ENCODE data around the gene TBC1D5.

Gene TBC1D5

DNA sequence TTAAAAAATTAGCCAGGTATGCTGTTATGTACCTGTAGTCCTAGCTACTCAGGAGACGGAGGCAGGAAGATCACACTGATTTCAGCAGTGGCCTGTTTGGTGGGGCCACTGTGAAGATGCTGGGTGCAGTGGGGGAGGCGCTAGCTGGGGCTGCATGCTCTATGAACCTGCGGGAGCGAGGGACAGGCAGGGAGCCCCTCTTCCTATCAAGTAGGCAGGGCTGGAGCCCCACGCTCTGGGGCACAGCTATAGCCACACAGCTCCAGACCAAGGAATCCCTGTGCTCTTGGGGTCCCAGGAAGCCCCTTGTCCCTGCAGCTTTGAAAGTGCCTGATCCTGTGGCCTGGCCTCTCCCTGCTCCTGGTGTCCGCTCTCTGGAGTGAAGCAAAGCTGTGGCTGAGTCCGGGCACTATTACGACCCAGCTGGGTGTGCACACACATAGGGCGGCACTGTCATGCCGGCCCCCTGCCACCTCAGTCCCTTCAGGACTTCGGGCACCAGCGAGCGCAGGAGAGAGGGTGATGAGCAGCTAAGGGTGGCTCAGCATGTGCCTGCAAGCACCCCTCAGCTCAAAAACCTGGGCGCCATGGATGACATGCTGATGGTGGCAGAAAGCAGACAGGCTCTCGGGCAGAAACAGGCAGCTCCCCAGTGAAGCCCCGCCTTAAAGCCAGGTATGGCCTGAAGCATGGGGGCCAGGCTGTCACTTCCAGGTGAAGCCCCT lies 262.6 kb downstream of the TBC1D5 start:
- DNase-seq (ENCODE audit: low spot score), result no peak

DNA sequence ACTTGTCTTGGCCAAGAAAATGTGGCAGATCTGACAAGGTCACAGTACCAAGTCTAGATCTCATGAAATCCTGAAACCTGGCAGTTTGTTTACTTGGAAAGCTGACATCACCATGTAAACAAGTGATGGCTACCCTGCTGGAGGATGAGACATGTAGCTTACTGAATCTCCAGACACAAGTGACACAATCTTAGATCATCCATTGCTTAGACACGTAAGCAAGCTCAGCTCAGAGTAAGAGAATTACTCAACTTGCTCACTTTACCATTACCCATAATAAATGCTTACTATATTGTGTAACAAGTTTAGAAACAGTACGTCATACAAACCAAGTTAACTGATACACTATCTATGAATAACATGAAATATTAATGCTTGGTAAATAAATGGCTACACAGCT lies 263.8 kb downstream of the TBC1D5 start:
- peak; percentile 14 for DNase-seq (ENCODE audit: low spot score)

DNA sequence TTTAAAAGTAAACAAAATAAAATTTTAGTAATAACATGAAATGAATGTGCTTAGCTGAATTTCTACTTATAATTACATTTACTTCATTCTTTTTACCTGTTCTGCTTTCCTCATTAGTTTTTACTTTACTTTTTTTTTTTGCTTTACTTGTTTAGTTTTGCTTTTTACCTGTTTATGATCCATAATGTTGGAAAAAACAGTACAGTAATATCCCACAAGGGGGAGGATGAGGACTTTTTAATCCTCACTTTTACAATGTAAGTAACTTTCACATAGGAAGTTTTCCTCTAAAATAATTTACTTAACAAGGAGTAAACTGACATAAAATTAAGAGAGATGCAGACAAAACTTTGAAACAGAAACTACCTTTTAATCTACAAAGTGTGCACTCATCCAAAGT lies 268.7 kb downstream of the TBC1D5 start:
- peak; percentile 6 for DNase-seq (ENCODE audit: low spot score)

DNA sequence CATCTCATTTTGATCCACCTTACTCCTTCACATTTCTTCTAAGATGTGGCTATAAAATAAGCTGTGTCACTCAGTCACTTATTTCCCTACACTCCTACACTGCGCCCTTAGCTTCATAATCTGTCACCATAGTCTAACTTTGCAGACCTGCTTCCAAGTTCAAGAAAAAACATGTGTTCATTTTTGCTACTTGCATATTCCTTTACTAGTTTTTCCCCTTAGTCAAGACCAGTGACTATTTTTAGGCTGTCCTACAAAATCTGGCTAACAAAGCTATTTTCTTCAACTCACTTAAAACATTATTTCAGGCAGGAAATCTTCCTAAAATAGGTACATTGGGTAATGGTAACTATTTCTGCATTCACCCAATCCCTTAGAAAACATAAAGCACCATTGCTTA lies 272.5 kb downstream of the TBC1D5 start:
- no peak for DNase-seq (ENCODE audit: low spot score)

DNA sequence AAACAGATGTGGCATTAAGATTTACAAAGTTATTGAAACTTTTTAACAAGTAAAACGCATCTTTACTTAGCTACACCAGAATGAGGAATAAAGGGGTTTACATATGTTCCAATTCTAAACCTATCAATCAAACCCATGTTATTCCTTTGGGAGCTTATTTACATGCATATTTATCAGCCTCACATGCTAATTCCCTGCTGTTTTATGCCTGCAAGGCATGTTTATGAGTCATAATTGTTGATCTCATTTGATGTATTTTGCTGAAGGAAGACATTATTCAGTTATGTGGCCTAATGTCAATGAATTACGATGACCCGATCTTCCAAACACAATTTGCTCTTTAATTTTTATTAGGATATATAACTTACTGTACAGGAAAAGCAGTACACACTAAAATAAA lies 272.9 kb downstream of the TBC1D5 start:
- no peak for DNase-seq (ENCODE audit: low spot score)

DNA sequence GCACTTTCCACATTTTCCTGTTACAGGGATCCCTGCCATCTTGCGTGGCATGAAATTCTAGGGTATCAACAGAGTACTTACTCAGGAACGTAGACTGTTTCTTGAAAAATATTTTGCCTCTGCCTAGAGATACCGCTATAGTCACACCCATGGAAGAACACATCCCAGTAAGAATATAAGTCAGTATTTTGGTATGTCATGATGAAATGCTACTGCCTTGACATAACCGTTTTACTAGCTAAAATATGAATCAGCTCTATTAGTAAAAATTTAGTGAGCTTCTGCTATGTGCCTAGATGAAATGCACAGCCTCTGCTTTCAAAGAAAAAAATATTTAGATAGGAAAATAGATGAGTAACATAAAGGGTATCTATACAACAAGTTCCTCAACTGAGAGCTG lies 276.4 kb downstream of the TBC1D5 start:
- DNase-seq (ENCODE audit: low spot score), result no peak

DNA sequence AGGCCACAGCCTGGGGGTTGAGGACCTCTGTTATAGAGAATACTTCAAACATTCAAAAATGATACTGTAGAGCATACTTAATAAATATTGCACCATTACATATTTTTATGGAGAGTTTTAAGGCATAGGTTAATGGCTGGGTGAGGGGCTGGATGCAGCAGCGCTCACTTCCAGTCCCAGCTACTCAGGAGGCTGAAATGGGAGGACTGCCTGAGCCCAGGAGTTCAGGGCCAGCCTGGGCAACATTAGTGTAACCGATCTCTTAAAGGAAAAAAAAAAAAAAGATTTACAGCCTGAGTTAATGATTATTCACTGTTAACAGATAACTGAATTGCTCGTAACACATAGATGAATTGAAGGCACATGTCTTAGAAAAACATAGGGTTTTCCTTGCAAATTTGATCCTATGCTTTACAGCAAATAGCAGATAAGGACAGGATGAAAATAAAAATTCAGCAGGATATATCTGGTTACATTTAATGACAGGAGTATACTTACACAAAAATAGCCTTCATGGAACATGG lies 282.9 kb downstream of the TBC1D5 start:
- no peak for DNase-seq (ENCODE audit: low spot score)

DNA sequence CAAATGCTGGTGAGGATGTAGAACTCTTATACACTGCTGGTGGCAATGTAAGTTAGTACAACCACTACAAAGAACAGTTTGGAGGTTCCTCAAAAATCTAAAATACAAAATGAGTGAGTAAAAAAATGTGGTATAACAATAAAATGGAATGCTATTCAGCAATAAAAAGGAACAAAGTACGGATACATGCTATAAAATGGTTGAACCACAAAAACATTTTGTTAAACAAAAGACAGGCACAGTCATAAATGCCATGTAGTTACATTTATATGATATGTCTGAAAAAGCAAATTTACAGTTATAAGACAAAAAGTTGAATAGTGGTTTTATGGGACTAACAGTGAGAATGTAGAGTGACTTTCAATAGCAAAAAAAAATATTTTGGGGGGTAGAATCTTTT lies 285.8 kb downstream of the TBC1D5 start:
- DNase-seq (ENCODE audit: low spot score), result no peak

DNA sequence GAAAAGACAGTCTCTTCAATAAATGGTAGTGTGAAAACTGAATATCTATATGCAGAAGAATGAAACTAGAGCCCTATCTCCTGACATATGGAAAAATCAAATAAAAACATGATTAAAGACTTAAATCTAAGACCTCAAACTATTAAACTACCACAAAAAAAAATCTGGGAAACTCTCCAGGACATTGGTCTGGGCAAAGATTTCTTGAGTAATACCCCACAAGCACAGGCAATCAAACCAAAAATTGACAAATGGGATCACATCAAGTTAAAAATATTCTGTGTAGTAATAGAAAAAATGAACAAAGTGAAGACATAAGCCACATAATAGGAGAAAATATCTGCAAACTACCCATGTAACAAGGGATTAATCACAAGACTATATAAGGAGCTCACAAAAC lies 286.4 kb downstream of the TBC1D5 start:
- DNase-seq (ENCODE audit: low spot score), result no peak

DNA sequence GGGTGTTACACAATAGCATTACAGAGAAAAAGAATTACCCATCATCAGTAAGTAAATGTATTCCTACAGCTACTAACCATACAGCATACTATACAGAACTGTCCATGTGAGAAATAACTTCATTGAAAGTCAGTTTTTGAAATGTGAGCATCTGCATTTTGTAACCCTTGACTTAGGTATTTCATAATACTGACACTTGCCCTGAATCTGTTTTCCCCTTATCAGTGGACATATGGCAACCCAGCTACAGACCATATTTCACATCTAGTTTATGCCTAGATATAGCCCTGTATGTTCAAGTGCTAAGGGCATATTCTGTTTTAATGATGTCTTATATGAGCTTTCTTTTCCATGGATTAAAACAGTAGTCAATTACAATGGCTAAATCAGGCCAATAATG lies 297.6 kb downstream of the TBC1D5 start:
- DNase-seq (ENCODE audit: low spot score), result no peak

DNA sequence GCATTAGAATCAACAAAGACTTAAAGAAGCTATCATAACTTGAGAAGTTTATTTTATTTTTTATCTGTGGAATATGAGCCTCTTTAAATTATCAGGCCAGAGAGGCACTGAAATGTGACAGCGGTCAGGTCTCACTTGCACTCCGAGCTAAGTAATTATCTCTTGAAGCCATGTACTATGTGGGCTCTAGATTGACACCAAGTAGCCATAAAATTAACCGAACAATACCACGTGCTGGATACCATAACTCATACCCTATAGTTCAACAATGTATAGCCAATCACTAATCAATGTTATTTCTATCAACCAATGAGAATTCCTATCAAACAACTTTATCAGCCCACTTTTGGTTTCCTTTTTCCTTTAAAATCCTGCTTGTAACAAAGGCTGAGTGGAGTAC lies 299.3 kb downstream of the TBC1D5 start:
- no peak for DNase-seq (ENCODE audit: low spot score)

DNA sequence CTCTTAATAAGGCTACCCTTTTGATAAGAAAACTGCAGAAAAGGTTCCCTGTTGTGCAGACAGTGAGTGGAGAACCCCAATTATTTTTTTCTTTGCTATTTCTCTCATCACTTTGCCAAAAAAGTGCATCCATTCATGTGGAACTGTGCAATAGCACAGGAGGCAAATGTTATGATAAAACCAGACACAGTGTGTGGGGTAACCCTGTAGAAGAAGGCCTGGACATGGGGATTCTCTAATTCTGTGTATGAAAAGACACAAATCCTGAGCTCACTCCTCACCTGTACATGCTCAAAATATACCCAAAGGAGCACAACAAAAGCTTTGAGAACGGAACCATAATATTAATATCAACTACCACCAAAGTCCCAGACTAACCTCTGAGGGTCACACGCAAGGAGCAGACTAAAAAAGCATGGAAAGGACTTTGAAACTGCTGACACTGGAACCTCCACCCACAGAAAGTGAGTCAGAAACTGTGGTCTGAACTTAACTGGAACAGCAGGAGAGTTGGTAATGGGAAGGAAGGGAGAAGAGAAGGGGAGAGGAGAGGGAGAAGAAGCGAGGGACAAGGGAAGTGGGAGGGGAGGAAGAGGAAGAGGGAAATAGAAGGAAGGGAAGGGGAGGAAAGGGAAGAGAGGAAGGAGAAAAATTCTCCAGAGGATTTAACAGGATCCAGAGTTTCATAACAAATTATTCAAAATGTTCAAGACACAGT lies 299.9 kb downstream of the TBC1D5 start:
- no peak for DNase-seq (ENCODE audit: low spot score)

DNA sequence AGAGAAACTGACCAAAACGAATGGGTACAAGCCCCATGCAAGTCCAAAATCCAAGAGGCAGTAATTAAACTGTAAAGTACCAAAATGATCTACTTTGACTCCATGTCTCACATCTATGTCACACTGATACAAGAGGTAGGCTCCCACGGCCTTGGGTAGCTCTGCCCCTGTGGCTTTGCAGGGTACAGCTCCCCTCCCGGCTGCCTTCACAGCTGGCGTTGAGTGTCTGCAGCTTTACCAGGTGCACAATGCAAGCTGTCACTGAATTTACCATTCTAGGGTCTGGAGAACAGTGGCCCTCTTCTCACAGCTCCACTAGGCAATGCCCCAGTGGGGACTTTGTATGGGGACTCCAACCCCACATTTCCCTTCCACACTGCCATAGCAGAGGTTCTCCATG lies 308.6 kb downstream of the TBC1D5 start:
- DNase-seq (ENCODE audit: low spot score), result no peak

DNA sequence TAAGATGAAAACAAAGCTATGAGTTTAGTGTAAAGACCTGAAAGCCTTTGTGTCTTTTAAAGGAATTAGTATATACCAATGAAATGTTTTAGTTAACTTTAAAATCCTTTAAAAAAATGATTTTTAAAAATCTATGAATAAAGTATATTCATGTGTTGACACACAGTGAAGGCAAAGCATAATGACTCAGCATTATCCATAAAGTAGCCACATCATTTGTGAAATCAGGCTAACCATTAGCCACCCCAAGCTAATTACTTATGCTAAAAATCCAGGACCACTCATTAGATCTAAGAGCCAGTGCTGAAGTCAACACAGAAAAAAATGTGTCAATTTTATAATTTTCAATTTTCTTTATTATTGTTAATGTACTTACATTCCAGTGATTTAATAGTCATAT lies 310.2 kb downstream of the TBC1D5 start:
- no peak for DNase-seq (ENCODE audit: low spot score)

DNA sequence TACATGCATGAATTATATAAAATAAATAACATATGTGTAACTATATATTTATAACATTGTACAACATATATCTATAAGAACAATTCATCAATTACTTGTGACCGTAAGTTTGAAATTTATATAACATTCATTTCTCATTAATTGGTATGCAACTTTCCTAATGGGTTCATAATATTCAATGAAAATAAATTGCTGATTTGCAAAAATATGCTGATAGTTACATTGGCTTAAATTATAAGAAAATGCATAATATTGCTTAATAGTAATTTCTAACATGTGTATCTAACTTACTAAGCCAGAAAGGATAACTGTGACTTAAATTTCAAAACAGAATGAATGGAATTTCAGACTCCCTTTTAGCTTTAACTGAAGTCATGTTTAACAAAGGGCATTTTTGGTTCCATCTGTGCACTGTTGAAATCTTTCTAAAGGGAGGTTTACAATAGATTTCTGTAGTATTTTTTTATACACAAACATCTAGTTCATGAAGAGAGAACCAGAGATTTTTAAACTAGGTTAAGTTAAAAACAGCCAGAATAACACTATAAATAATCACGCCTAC lies 310.9 kb downstream of the TBC1D5 start:
- DNase-seq (ENCODE audit: low spot score), result no peak

DNA sequence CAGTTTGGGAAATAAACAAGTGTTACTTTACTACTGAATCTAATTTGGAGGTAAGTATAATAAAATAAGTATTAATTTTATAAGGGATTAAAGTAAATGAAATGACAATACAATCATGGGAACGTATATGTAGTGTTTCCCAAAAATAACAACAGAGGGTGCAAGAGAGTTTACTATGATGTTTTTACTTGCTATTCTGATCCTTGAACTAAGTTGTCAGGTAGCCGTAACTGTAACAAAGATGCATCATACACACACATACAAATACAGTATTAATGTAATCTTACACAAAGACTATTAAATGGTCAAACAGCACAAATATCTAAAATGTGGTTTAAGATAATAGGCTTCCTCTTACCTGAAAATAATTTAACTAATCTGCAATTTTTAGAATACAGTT lies 311.4 kb downstream of the TBC1D5 start:
- DNase-seq (ENCODE audit: low spot score), result no peak

DNA sequence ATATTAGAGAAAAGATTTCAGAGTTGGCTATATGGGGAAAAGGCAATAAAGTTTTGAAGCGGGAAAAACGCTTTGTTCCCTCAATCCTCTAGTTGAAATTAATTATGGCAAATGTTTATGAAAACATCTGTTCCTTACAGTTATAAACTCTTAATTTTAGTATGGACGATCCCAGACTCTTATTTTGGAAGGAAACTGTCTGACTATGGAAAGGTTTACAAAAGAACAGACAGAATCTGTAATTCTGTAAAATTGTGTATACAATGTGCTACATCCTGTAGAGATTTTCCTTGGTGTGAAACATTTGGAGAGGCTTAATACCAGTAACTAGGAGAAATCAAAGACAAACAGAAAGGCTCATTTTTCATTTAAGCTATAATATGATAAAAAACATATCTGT lies 311.8 kb downstream of the TBC1D5 start:
- DNase-seq (ENCODE audit: low spot score), result no peak

DNA sequence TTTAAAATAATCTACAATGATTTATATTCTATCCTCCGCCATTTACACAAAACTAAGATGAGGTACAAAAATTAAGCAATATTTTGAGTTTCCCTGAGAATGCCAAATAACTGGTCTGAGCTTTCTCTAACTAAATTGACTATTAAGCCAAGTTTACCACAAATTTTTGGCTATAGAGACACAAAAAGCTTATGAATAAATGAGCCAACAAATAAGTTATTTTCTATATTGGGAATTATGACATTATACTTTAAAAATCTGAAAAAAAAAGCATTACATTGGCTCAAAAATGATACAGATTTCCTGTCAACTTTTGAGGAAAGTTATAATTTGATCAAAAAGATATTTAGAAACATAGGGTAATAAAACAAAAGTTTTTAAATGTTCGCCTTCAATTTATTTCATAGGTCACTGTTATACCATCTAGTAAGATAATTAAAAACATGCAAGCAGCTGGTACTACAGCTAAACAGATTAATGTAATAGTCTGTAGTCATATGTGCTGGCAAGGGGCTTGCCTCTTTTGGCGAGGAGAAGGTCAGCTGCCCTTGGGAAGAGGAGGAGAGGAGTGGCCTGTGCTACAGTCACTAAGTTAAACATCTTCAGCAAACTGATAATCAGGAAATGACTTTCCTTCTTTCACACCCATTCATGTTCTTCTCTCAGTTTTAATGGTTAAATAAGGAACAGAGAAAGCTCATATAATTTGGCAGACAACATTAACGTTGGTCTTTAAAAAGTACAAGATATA lies 318.5 kb downstream of the TBC1D5 start:
- no peak for DNase-seq (ENCODE audit: low spot score)

DNA sequence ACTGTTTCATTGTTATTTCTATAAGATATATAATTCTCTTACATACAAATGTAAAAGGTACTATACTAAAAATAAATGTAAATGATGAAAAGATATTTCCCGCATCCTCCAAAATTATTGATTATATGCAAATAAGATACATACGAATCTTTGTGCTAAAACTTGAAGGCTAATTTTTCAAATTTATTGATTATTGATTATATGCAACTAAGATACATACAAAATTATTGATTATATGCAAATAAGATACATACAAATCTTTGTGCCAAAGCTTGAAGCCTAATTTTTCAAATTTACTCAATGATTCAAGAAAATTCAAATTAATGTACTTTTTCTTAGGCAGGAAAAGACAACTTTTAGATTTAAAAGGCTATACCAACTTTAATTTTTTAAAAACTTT lies 319.8 kb downstream of the TBC1D5 start:
- no peak for DNase-seq (ENCODE audit: low spot score)

DNA sequence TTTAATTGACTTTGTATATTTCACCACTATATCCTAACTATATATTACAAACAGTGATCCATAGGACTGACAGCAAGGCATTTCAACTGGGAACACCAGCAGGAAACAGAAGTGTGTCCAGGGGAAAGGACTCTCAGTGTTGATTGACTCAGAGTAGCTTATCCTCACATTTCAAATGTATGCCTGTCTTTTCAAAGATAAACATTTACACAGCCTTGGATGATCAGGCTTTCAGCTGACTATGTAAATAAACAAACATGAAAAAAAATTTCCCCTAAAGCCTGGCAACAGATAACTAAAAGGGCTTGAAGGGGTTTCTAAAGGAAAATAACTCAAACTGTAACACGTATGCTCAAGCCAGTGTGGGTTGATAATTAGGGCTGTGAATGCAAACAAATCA lies 321.8 kb downstream of the TBC1D5 start:
- no peak for DNase-seq (ENCODE audit: low spot score)

DNA sequence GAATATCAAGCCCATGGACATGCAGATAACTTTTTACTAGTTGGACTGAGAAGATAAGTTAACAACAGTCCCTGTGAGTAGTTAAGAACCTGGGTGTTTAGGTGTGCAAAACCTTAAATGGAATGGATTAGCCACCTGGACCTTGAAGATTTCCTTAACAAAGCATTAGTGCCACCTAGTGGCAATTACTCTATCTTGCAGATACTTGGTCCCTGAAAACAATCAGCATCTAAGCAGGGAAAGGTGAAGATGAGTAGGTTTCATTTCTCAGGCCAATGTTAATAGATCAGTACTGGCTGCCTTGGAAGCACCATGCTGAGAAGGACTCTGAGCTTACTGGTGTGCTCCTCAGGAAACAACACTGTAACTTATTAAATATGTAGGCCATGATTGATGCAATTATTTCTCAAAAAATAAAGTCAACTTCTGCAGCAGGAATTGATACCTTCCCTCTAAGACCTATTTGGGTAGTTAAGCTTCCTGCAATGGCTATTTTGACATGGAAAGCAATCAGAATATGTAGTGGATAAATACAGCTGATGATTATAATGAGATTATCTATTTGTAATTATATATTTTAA lies 329.4 kb downstream of the TBC1D5 start:
- peak; percentile 8 for DNase-seq (ENCODE audit: low spot score)

DNA sequence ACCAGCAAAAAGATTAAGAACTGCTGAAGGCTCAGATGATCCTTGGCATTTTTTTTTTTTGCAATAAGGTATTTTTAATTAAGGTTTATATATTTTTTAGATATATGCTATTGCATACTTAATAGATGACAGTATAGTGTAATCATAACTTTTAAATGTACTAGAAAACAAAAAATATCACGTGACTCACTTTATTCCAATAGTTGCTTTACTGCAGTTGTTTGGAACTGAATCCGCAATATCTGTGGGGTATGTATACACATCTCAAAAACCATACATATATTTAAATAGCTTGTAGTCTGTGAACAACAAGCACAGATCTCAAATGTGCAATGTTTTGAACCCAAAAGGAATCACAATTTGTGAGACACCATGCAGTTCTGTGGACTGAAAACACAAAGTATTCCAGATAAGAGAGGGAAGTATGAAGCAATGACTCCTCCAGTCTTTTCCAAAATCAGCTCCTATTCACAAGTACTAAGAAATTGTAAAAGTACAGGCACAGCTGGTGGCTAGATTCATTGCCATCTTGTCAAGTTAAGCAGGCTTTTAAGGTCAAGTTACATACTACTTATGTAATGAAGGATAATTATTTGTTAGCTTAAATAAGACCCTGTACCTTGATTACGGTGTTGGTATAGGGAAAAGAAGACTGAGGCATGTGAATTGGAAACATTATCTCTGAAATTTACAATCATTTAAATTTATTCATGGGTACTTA lies 331.1 kb downstream of the TBC1D5 start:
- DNase-seq (ENCODE audit: low spot score), result no peak
